PC-3 (cell line): ENCODE data around the gene CNTN2. TPM values are rescaled to one million over a fixed set of nuclear protein-coding genes. Genes with fewer than 3 reads are reported as not detected.

Experiments
- ATAC-seq: fragments of 200-7000 bp; cut with Tn5 transposase; 2 replicates; pipeline ENCODE4 v1.9.1; 2020; ENCODE audit warnings: mild to moderate bottlenecking, moderate library complexity
- BruUV-seq: library from RNA; stranded (reverse); fragments of 400-500 nt; replicated peaks from 2 replicates; lab custom pipeline; 2021; lab: Mats Ljungman, UMichigan
- CTCF ChIA-PET: fragments of 300-600 bp; sonication (Branson Sonifier 250); formaldehyde crosslinking; loops from one replicate; lab custom pipeline; 2022; ENCODE audit warnings: antibody characterized with exemption; lab: Charles Lee
- POLR2A ChIA-PET: fragments of 300-600 bp; sonication (Branson Sonifier 250); formaldehyde crosslinking; loops from one replicate; lab custom pipeline; 2022; ENCODE audit warnings: antibody characterized with exemption; ENCODE audit not compliant: unreplicated experiment; lab: Charles Lee
- DNase-seq: peaks from one replicate; pipeline ENCODE4 v3.0.0-alpha.2; 2015
- H2AFZ ChIP-seq: fragments of 300-600 bp; sonication (generic); 2 replicates; pipeline ENCODE4 v1.6.0; 2016; ENCODE audit warnings: antibody characterized with exemption, low read length
- H3F3A ChIP-seq: fragments of 300-600 bp; sonication (generic); one replicate; pipeline ENCODE4 v1.6.0; 2017; ENCODE audit warnings: antibody characterized with exemption, low read length, control low read depth, mild to moderate bottlenecking; ENCODE audit not compliant: unreplicated experiment
- H3K27ac ChIP-seq: fragments of 300-600 bp; sonication (generic); 2 replicates; pipeline ENCODE4 v1.5.1; 2016; ENCODE audit warnings: mild to moderate bottlenecking, low read length
- H3K27me3 ChIP-seq: fragments of 300-600 bp; sonication (generic); 2 replicates; pipeline ENCODE4 v1.6.1; 2016; ENCODE audit warnings: low read length, mixed read lengths
- H3K36me3 ChIP-seq: fragments of 300-600 bp; sonication (generic); 2 replicates; pipeline ENCODE4 v1.6.1; 2016; ENCODE audit warnings: low read depth, mixed run types, low read length, mixed read lengths
- H3K4me1 ChIP-seq: fragments of 300-600 bp; sonication (generic); 2 replicates; pipeline ENCODE4 v1.5.1; 2016; ENCODE audit warnings: low read length; ENCODE audit not compliant: insufficient read depth
- H3K4me2 ChIP-seq: fragments of 300-600 bp; sonication (generic); 2 replicates; pipeline ENCODE4 v1.6.0; 2016; ENCODE audit warnings: low read length
- H3K4me3 ChIP-seq: fragments of 300-600 bp; sonication (generic); 2 replicates; pipeline ENCODE4 v1.5.1; 2016; ENCODE audit warnings: mild to moderate bottlenecking, low read length, mixed read lengths
- H3K79me2 ChIP-seq: fragments of 300-600 bp; sonication (generic); 2 replicates; pipeline ENCODE4 v1.6.1; 2017; ENCODE audit warnings: low read length, mixed read lengths
- H3K9ac ChIP-seq: fragments of 300-600 bp; sonication (generic); 2 replicates; pipeline ENCODE4 v1.6.0; 2016; ENCODE audit warnings: mild to moderate bottlenecking, low read length
- H3K9me2 ChIP-seq: fragments of 300-600 bp; sonication (generic); replicated peaks from 2 replicates; pipeline ENCODE4 v1.6.1; 2016; ENCODE audit warnings: mixed run types, low read length, mixed read lengths
- H3K9me3 ChIP-seq: fragments of 300-600 bp; sonication (generic); 2 replicates; pipeline ENCODE4 v1.6.1; 2016; ENCODE audit warnings: low read length, mixed read lengths
- H4K20me1 ChIP-seq: fragments of 300-600 bp; sonication (generic); 2 replicates; pipeline ENCODE4 v1.6.1; 2016; ENCODE audit warnings: low read length, mixed read lengths
- CTCF ChIP-seq: fragments of 300-600 bp; sonication (generic); conservative IDR thresholded peaks from 2 replicates; pipeline ENCODE4 v1.5.1; 2017; ENCODE audit warnings: antibody characterized with exemption, low read depth, mild to moderate bottlenecking, low read length
- EZH2 ChIP-seq: fragments of 300-600 bp; sonication (generic); IDR thresholded peaks from one replicate; pipeline ENCODE4 v1.6.1; 2017; ENCODE audit warnings: antibody characterized with exemption, mild to moderate bottlenecking, low read length; ENCODE audit not compliant: unreplicated experiment
- EZH2phosphoT487 ChIP-seq: fragments of 300-600 bp; sonication (generic); IDR thresholded peaks from 2 replicates; pipeline ENCODE4 v1.6.1; 2018; ENCODE audit warnings: mild to moderate bottlenecking, antibody characterized with exemption, low read length, borderline replicate concordance
- intact Hi-C: fragments of 100-400 bp; cut with micrococcal nuclease; formaldehyde crosslinking; loops from 2 replicates; pipeline ENCODE4 v1.9.0; 2023
- total RNA-seq: library from RNA; depleted of rRNA; stranded (reverse); fragments of >200 nt; gene quantifications from 2 replicates; pipeline ENCODE4 v1.2.3, GENCODE V29; 2014

Gene CNTN2
- total RNA-seq, 1 experiment from 2014 or later, result 0.07 TPM

- no TSS peak for BruUV-seq
These were observed 27.8 kb upstream of the CNTN2 start for GRCh38 chr1:205015241-205015640.

GRCh38 chr1:205016075-205016474 is 26.9 kb upstream of the CNTN2 start:
- no peaks in the 10 kb centered on the region for H3K36me3 ChIP-seq
- no peak for TF ChIP-seq EZH2phosphoT487
- TF ChIP-seq EZH2, result no peak
- H3K4me1 ChIP-seq, result no peaks in the 10 kb centered on the region
- H3K4me3 ChIP-seq, result no peak overlapping the region
- H3K9me2 ChIP-seq, result no peaks in the 10 kb centered on the region
- no peak overlapping the region for H2AFZ ChIP-seq
- BruUV-seq, result no TSS peak
- H3F3A ChIP-seq, result no peaks in the 10 kb centered on the region
- peaks cover 96% of the 10 kb centered on the region for H3K27me3 ChIP-seq
- no peak overlapping the region for H3K4me2 ChIP-seq
- no peak for DNase-seq
- H3K27ac ChIP-seq, result no peak overlapping the region
- CTCF ChIA-PET, result no interaction called here
- no peak for ATAC-seq
- H3K9ac ChIP-seq, result no peak overlapping the region
- no peaks in the 10 kb centered on the region for H3K79me2 ChIP-seq
- no peaks in the 10 kb centered on the region for H3K9me3 ChIP-seq
- POLR2A ChIA-PET, result no interaction called here
- no peaks in the 10 kb centered on the region for H4K20me1 ChIP-seq
- intact Hi-C loops, result no loop called here

More at GRCh38 chr1:205015241-205015640, 27.8 kb upstream of the CNTN2 start:
- Histone ChIP-seq H3K4me2 (no peak overlapping the region), H3K27me3 (peaks cover 91% of the 10 kb centered on the region), H3K79me2 (no peaks in the 10 kb centered on the region), H3K9me2 (no peaks in the 10 kb centered on the region), H3K9me3 (no peaks in the 10 kb centered on the region), H4K20me1 (no peaks in the 10 kb centered on the region), H3K9ac (no peak overlapping the region), H3K27ac (no peak overlapping the region), H3F3A (no peaks in the 10 kb centered on the region), H3K4me1 (no peaks in the 10 kb centered on the region), H3K36me3 (no peaks in the 10 kb centered on the region), H2AFZ (no peak overlapping the region), H3K4me3 (no peak overlapping the region)
- ATAC-seq (no peak), DNase-seq (no peak)
- ChIA-PET POLR2A (no interaction called here), CTCF (no interaction called here)
- TF ChIP-seq EZH2phosphoT487 (no peak), EZH2 (no peak), CTCF (no peak)
- intact Hi-C loops, result no loop called here

GRCh38 chr1:205016584-205016983 is 26.4 kb upstream of the CNTN2 start:
- H4K20me1 ChIP-seq, result no peaks in the 10 kb centered on the region
- no peaks in the 10 kb centered on the region for H3K79me2 ChIP-seq
- no peak overlapping the region for H3K9ac ChIP-seq
- H3K27ac ChIP-seq, result no peak overlapping the region
- H3K36me3 ChIP-seq, result no peaks in the 10 kb centered on the region
- no peaks in the 10 kb centered on the region for H3K9me3 ChIP-seq
- intact Hi-C loops, result no loop called here
- H3K4me2 ChIP-seq, result no peak overlapping the region
- ChIA-PET CTCF (no interaction called here), POLR2A (no interaction called here)
- BruUV-seq, result no TSS peak
- no peak overlapping the region for H3K4me3 ChIP-seq
- no peaks in the 10 kb centered on the region for H3F3A ChIP-seq
- no peak overlapping the region for H2AFZ ChIP-seq
- no peak for TF ChIP-seq EZH2
- no peak for TF ChIP-seq EZH2phosphoT487
- no peak for TF ChIP-seq CTCF
- ATAC-seq (no peak), DNase-seq (no peak)
- peaks cover 96% of the 10 kb centered on the region for H3K27me3 ChIP-seq
- no peaks in the 10 kb centered on the region for H3K4me1 ChIP-seq
- no peaks in the 10 kb centered on the region for H3K9me2 ChIP-seq
